ENCODE measurements around the gene NKD1.

Gene NKD1

GRCh38 chr16:50641818-50642187 is 93.6 kb downstream of the NKD1 start:
- Histone ChIP-seq H3K9me3 (replicated peaks in 1 of 11) (no peaks in the 10 kb centered on the region), H4K20me1 (no peaks in the 10 kb centered on the region), H3K4me3 (no peak overlapping the region), H3K36me3 (no peaks in the 10 kb centered on the region), H3K4me2 (no peak overlapping the region), H3K27me3 (no peaks in the 10 kb centered on the region), H3K27ac (no peak overlapping the region), H3K4me1 (peaks cover 0 to 22% (median 7%) of the 10 kb centered on the region in 10 experiments; a peak in 11 of 20 replicates), H3K9ac (no peak overlapping the region)
- TF ChIP-seq Cebpa-rat (IDR thresholded peaks at IDR 0.05) = no peak

GRCh38 chr16:50642349-50642748 is 94.2 kb downstream of the NKD1 start:
- H3K4me2 ChIP-seq = no peak overlapping the region
- no peak overlapping the region for H3K27ac ChIP-seq
- no peak overlapping the region for H3K4me3 ChIP-seq
- no peaks in the 10 kb centered on the region for H4K20me1 ChIP-seq
- no peaks in the 10 kb centered on the region for H3K27me3 ChIP-seq
- H3K36me3 ChIP-seq = no peaks in the 10 kb centered on the region
- TF ChIP-seq Cebpa-rat (IDR thresholded peaks at IDR 0.05) = no peak
- no peak overlapping the region for H3K9ac ChIP-seq
- H3K4me1 ChIP-seq = peaks cover 0 to 22% (median 7%) of the 10 kb centered on the region in 10 experiments; a peak in 11 of 20 replicates
- no peaks in the 10 kb centered on the region for H3K9me3 ChIP-seq (replicated peaks in 1 of 11)

DNA sequence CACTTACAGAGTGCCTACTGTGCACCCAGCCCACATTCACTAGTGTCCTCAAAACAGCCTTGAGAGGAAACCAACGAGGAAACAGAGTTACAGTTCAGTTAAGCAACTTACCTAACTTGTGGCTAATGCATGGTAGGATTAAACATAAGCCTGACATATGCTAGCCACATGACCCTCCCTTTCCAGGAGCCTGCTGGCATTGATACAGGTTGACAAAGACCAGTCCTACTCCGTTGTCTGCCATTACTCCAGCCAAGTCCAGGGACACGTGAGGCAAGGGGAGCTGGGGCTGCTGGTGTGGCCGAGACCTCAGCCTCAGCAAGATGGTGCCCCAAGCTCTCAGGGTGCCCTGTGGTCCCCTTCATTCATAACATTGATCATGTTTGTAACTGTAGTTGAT is 95.0 kb downstream of the NKD1 start:
- no peak overlapping the region for H3K9ac ChIP-seq
- H3K4me2 ChIP-seq = peak overlapping the region in 1 of 11 experiments; percentile 16; a peak in 1 of 22 replicates
- TF ChIP-seq Cebpa-rat (IDR thresholded peaks at IDR 0.05) = no peak
- no peak overlapping the region for H3K27ac ChIP-seq
- peaks cover 0 to 14% (median 7%) of the 10 kb centered on the region in 10 experiments; a peak in 10 of 20 replicates for H3K4me1 ChIP-seq
- no peaks in the 10 kb centered on the region for H3K27me3 ChIP-seq
- H4K20me1 ChIP-seq = no peaks in the 10 kb centered on the region
- no peaks in the 10 kb centered on the region for H3K36me3 ChIP-seq
- no peaks in the 10 kb centered on the region for H3K9me3 ChIP-seq (replicated peaks in 1 of 11)
- H3K4me3 ChIP-seq = no peak overlapping the region

- H3K4me1 ChIP-seq = peaks cover 0 to 5% (median 3%) of the 10 kb centered on the region in 10 experiments; a peak in 10 of 20 replicates
These were observed 96.0 kb downstream of the NKD1 start for GRCh38 chr16:50644245-50644644.

DNA sequence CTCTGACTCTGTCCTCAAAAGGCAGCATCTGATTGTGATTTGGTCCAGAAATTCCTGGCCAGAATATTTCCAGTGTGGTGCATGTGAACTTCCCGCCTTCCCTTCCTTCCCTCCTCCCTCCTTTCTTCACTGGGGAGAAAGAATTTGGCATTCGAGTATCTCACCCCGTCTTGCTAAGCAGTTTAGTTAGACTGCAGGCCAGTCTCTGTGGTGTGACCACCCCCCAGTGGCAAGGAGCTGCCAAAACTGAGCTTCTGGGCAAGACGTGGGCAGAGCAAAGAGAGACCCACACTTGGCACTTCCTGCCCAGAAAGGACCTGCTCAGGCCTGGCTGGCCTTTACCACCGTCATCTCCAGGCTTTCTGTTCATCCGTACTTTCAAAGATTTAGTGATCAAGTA is 96.5 kb downstream of the NKD1 start:
- Histone ChIP-seq H3K27me3 (no peaks in the 10 kb centered on the region), H3K36me3 (no peaks in the 10 kb centered on the region), H3K9me3 (replicated peaks in 1 of 11) (no peaks in the 10 kb centered on the region), H3K9ac (no peak overlapping the region), H3K27ac (no peak overlapping the region), H4K20me1 (no peaks in the 10 kb centered on the region), H3K4me3 (no peak overlapping the region), H3K4me2 (no peak overlapping the region), H3K4me1 (peaks cover 0 to under 1% (median 0%) of the 10 kb centered on the region in 10 experiments; a peak in 2 of 20 replicates)
- TF ChIP-seq Cebpa-rat (IDR thresholded peaks at IDR 0.05) = no peak

More at GRCh38 chr16:50644245-50644644, 96.0 kb downstream of the NKD1 start:
- no peak for TF ChIP-seq Cebpa-rat (IDR thresholded peaks at IDR 0.05)
- Histone ChIP-seq H4K20me1 (no peaks in the 10 kb centered on the region), H3K36me3 (no peaks in the 10 kb centered on the region), H3K9ac (no peak overlapping the region), H3K4me2 (no peak overlapping the region), H3K27me3 (no peaks in the 10 kb centered on the region), H3K4me3 (no peak overlapping the region), H3K27ac (no peak overlapping the region), H3K9me3 (replicated peaks in 1 of 11) (no peaks in the 10 kb centered on the region)

- Histone ChIP-seq H3K27ac (no peak overlapping the region), H3K36me3 (no peaks in the 10 kb centered on the region), H3K4me2 (no peak overlapping the region), H3K9ac (no peak overlapping the region), H4K20me1 (no peaks in the 10 kb centered on the region), H3K9me3 (replicated peaks in 1 of 11) (no peaks in the 10 kb centered on the region), H3K4me1 (no peaks in the 10 kb centered on the region), H3K27me3 (no peaks in the 10 kb centered on the region), H3K4me3 (no peak overlapping the region)
- no peak for TF ChIP-seq Cebpa-rat (IDR thresholded peaks at IDR 0.05)
These were observed 97.5 kb downstream of the NKD1 start for GRCh38 chr16:50645563-50646220.

DNA sequence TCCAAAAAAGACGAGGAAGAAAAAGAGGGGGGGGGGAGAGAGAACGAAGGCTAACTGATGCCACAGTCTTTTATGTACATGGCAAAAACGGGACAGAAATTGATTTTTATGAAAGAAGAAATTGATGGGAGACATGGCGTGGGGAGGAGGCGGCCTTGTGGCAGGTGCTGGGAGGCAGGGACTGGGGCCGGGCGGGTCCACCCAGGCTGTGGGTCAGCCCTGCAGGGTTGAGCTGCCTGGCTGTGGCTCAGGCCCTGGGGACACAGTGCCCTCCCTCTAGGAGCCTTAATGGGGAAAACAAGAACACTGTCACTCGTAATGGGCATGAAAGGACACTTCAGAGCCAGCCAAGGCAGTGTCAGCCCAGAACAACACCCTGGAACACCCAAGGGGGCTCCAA is 98.1 kb downstream of the NKD1 start:
- H3K27ac ChIP-seq = no peak overlapping the region
- no peaks in the 10 kb centered on the region for H3K27me3 ChIP-seq
- no peaks in the 10 kb centered on the region for H3K4me1 ChIP-seq
- H3K9me3 ChIP-seq (replicated peaks in 1 of 11) = no peaks in the 10 kb centered on the region
- H4K20me1 ChIP-seq = no peaks in the 10 kb centered on the region
- no peak for TF ChIP-seq Cebpa-rat (IDR thresholded peaks at IDR 0.05)
- H3K4me3 ChIP-seq = no peak overlapping the region
- H3K36me3 ChIP-seq = no peaks in the 10 kb centered on the region
- H3K4me2 ChIP-seq = no peak overlapping the region
- no peak overlapping the region for H3K9ac ChIP-seq

DNA sequence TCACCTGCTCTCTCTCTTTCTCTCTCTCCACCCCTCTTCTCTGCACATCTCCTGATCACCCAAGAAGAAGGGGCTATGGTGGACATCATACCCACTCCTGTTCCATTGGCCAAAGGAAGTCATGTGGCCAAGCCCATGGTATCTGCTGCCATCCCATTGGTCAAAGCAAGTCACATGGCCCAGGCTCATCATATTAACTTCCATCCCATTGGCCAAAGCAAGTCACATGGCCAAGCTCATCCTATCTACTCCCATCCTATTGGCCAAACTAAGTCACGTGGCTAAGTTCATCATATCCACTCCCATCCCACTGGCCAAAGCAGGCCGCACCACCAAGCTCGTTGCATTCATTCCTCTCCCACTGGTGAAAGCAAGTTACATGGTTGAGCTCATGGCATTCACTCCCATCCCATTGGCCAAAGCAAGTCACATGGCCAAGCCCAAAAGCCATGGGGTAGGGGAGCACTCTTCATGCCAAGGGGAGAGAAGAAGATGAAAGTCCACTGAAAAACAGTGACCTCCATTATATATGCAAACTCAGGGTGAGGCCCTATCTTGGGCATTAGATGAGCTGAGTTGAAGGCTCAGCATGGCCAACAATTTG is 103.7 kb downstream of the NKD1 start:
- H3K4me2 ChIP-seq = no peak overlapping the region
- no peaks in the 10 kb centered on the region for H3K27me3 ChIP-seq
- H3K36me3 ChIP-seq = no peaks in the 10 kb centered on the region
- H4K20me1 ChIP-seq = no peaks in the 10 kb centered on the region
- H3K9me3 ChIP-seq (replicated peaks in 1 of 11) = peaks cover 0 to 8% (median 5%) of the 10 kb centered on the region in 11 experiments; a peak in 5 of 22 replicates
- H3K27ac ChIP-seq = no peak overlapping the region
- H3K4me3 ChIP-seq = no peak overlapping the region
- no peak for TF ChIP-seq Cebpa-rat (IDR thresholded peaks at IDR 0.05)
- no peak overlapping the region for H3K9ac ChIP-seq
- H3K4me1 ChIP-seq = peaks cover 0 to 2% (median 0%) of the 10 kb centered on the region in 10 experiments; a peak in 2 of 20 replicates

DNA sequence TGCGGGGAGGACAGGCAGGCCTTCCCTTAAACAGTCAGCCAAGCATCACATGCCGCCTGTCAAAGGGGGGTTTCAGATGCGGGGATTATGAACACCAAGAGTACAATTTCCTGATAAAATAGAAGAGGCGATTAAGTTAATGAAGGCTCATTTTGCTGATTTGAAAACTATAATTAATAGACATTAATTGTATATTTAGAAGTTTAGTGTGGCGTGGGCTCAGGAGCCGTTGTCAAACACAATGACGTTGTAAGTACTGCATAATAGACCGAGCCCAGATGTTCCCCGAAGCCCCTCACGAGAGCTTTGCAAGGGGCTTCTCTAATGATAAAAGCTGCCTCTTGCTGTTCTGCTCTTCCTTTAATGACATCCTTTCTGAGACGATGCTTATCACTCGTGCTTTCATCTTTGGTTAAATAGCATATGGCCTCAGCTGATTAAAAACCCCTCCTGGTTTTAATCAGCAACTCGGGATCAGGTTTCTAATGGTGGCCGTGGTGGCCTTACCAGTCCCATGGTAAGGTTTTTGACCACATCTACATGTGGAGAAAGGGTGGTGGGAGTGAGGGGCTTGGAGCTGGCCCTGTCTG is 104.7 kb downstream of the NKD1 start:
- Histone ChIP-seq H3K36me3 (no peaks in the 10 kb centered on the region), H3K9ac (no peak overlapping the region), H3K9me3 (replicated peaks in 1 of 11) (peaks cover 0 to 8% (median 5%) of the 10 kb centered on the region in 11 experiments; a peak in 5 of 22 replicates), H3K27ac (no peak overlapping the region), H3K27me3 (no peaks in the 10 kb centered on the region), H3K4me1 (peaks cover 2 to 12% (median 8%) of the 10 kb centered on the region in 10 experiments; a peak in 17 of 20 replicates), H3K4me2 (no peak overlapping the region), H3K4me3 (no peak overlapping the region), H4K20me1 (no peaks in the 10 kb centered on the region)
- TF ChIP-seq Cebpa-rat (IDR thresholded peaks at IDR 0.05) = no peak
